Gastroesophageal sphincter (tissue), 3 donors: ENCODE measurements around the gene KCNAB3.

ENCODE experiments used
- EP300 ChIP-seq: sonication (generic); formaldehyde crosslinking; IDR thresholded peaks from one replicate; pipeline ENCODE4 v1.6.1; 2017; ENCODE audit warnings: antibody characterized with exemption, mild to moderate bottlenecking
- POLR2A ChIP-seq, 2 donors: fragments of 450-650 bp; IDR thresholded peaks; one replicate each; pipeline ENCODE4 v1.6.1; 2017; ENCODE audit warnings: antibody characterized with exemption in 2 of 2, mild to moderate bottlenecking in 2 of 2, moderate library complexity in 1 of 2
- TF ChIP-seq, protein P1 (sequence below), 4 experiments: fragments of 200-600 bp in 2 of 4; fragments of 450-650 bp in 2 of 4; sonication (generic) in 1 of 4; IDR thresholded peaks; one replicate each; pipeline ENCODE4 v1.5.1; 2017 to 2019; ENCODE audit warnings: antibody characterized with exemption in 4 of 4, mild to moderate bottlenecking in 2 of 4, moderate library complexity in 2 of 4

DNA sequence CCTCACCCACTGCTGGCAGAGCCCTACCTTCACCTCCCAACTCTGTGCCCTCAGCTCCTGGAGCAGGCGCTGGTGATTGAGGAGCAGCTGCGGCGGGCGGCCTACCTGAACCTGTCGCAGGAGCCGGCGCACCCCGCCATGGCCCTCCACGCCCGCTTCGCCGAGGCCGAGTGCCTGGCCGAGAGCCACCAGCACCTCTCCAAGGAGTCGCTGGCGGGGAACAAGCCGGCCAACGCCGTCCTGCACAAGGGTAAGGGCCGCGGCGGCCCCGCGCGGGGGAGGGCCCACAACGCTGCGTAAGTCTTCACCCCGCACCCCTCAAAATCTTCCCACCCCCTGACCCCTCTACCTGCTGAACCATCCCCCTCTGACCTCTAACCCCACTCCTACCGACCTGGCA is 20.6 kb downstream of the KCNAB3 start:
- no peak for TF ChIP-seq POLR2A (IDR thresholded peaks at IDR 0.05)
- TF ChIP-seq, protein P1, sequence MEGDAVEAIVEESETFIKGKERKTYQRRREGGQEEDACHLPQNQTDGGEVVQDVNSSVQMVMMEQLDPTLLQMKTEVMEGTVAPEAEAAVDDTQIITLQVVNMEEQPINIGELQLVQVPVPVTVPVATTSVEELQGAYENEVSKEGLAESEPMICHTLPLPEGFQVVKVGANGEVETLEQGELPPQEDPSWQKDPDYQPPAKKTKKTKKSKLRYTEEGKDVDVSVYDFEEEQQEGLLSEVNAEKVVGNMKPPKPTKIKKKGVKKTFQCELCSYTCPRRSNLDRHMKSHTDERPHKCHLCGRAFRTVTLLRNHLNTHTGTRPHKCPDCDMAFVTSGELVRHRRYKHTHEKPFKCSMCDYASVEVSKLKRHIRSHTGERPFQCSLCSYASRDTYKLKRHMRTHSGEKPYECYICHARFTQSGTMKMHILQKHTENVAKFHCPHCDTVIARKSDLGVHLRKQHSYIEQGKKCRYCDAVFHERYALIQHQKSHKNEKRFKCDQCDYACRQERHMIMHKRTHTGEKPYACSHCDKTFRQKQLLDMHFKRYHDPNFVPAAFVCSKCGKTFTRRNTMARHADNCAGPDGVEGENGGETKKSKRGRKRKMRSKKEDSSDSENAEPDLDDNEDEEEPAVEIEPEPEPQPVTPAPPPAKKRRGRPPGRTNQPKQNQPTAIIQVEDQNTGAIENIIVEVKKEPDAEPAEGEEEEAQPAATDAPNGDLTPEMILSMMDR (IDR thresholded peaks at IDR 0.05): no peak
- no peak for TF ChIP-seq EP300
